NT2/D1 (cell line): ENCODE data around the gene MAGED2.

Experiments
- SUZ12 ChIP-seq: IDR thresholded peaks from 2 replicates; pipeline ENCODE4 v1.6.1; 2011; ENCODE audit not compliant: insufficient read length, insufficient read depth; ENCODE audit errors: extremely low read depth
- YY1 ChIP-seq: IDR thresholded peaks from 2 replicates; pipeline ENCODE4 v1.6.1; 2011; ENCODE audit not compliant: insufficient read length, insufficient read depth
- ZNF274 ChIP-seq: IDR thresholded peaks from 2 replicates; pipeline ENCODE4 v1.6.1; 2011; ENCODE audit warnings: mild to moderate bottlenecking, low read depth, low read length

DNA sequence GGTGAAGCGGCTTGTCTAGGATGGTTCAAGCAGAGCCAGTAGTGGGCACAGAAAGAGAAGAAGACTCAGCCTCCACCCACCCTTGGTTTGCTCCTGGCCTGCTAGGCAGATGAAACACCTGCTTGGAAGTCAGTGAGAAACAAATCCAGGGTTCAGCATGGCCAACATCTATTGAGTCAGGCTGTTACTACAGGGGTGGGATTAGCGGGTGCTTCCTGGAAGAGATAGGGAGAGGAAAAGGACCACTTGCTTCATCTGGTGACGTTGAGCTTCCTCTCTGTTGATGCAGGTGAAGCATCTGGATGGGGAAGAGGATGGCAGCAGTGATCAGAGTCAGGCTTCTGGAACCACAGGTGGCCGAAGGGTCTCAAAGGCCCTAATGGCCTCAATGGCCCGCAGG, 3.0 kb downstream of the MAGED2 start:
- TF ChIP-seq ZNF274 (no peak), SUZ12 (no peak), YY1 (no peak)
